Dendritic cell treated with granulocyte-macrophage colony-stimulating factor and Interleukin-4, amounts not matched to agents 40 ng/mL and 50 ng/mL, for 4 days (primary cell): ENCODE data around the gene LRRC70.
"Not testable (repeated sequence)": the region's sequence is repeated elsewhere in the genome, so short reads cannot be mapped to it uniquely, and the experiment has no call there.

ENCODE experiments used
- H3K27ac Mint-ChIP-seq: one replicate; pipeline ENCODE4 v1.8.0; 2022; ENCODE audit warnings: mild to moderate bottlenecking, mixed read lengths
- H3K27me3 Mint-ChIP-seq: one replicate; pipeline ENCODE4 v1.8.0; 2022; ENCODE audit warnings: mild to moderate bottlenecking, mixed read lengths
- H3K36me3 Mint-ChIP-seq: one replicate; pipeline ENCODE4 v1.8.0; 2022; ENCODE audit warnings: low read depth, mixed read lengths
- H3K4me1 Mint-ChIP-seq: one replicate; pipeline ENCODE4 v1.8.0; 2022; ENCODE audit warnings: low read depth, mixed read lengths
- H3K4me3 Mint-ChIP-seq: one replicate; pipeline ENCODE4 v1.8.0; 2022; ENCODE audit warnings: mild to moderate bottlenecking, moderate library complexity, mixed read lengths
- H3K9me3 Mint-ChIP-seq: one replicate; pipeline ENCODE4 v1.8.0; 2022; ENCODE audit warnings: mixed read lengths
- intact Hi-C: fragments of 100-400 bp; cut with micrococcal nuclease; formaldehyde crosslinking; loops from one replicate; pipeline ENCODE4 v1.15.0; 2022

Gene LRRC70

GRCh38 chr5:62564101-62564500 is 14.5 kb upstream of the LRRC70 start:
- intact Hi-C loops = loop anchor here (10.0 kb wide), 1 partner anchor 139 kb away; no protein-coding TSS in a partner anchor
- H3K27ac Mint-ChIP-seq = no peak overlapping the region
- no peaks in the 10 kb centered on the region for H3K4me1 Mint-ChIP-seq
- peaks cover 55% of the 10 kb centered on the region for H3K36me3 Mint-ChIP-seq
- H3K27me3 Mint-ChIP-seq = no peaks in the 10 kb centered on the region
- peaks cover 22% of the 10 kb centered on the region for H3K9me3 Mint-ChIP-seq
- H3K4me3 Mint-ChIP-seq = no peak overlapping the region

DNA sequence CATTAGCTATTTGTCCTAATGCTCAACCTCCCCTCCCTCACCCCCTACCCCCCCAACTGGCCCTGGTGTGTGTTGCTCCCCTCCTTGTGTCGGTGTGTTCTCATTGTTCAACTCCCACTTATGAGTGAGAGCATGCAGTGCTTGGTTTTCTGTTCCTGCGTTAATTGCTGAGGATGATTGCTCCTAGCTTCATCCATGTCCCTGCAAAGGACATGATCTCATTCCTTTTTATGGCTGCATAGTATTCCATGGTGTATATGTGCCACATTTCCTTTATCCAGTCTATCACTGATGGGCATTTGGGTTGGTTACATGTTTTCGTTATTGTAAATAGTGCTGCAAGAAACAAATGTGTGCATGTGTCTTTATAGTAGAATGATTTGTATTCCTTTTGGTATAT is 12.9 kb upstream of the LRRC70 start:
- Mint-ChIP-seq H3K36me3 (peaks cover 50% of the 10 kb centered on the region), H3K9me3 (peaks cover 22% of the 10 kb centered on the region)
- H3K27ac Mint-ChIP-seq, H3K27me3 Mint-ChIP-seq, H3K4me3 Mint-ChIP-seq, H3K4me1 Mint-ChIP-seq: not testable (repeated sequence)
- intact Hi-C loops = loop anchor here (10.0 kb wide), 1 partner anchor 141 kb away; no protein-coding TSS in a partner anchor

- Mint-ChIP-seq H3K27ac (no peak overlapping the region), H3K4me1 (no peaks in the 10 kb centered on the region), H3K27me3 (no peaks in the 10 kb centered on the region), H3K9me3 (peaks cover 22% of the 10 kb centered on the region), H3K4me3 (no peak overlapping the region), H3K36me3 (peaks cover 34% of the 10 kb centered on the region)
- intact Hi-C loops = loop anchor here (10.0 kb wide), 1 partner anchor 143 kb away; no protein-coding TSS in a partner anchor
Observed at GRCh38 chr5:62568143-62568542, 10.5 kb upstream of the LRRC70 start.

DNA sequence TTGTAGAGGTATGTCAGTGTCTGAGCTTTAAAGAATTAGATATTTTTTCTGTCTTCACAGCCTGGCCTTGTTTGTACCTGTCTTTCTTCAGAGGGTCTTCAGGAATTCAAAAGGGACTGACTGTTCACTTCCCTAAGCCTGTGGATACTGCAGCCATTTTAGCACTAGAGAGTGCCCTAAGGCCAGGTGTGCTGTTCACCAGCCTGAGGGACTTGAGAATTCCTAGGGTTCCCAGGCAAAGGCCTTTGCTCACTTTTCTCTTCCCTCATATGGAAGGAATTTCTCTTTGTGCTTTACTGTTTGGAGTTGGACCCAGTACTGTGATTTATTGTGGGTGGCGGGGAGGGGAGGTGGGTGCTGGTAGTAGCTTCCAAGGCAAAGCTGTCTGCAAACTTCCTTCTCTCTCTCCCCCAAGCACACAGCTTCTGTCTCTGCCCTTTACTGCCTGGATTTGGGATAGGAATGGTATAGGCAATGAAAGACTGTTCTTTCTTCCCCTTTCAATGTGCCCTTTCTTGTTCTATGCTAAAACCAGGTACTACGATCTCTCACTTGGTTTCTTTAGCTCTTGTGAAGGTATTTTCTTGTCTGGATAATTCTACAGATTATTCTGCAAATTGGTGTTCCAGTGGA is 9.7 kb upstream of the LRRC70 start:
- Mint-ChIP-seq H3K4me1 (peaks cover under 1% of the 10 kb centered on the region), H3K36me3 (peaks cover 34% of the 10 kb centered on the region), H3K27me3 (no peaks in the 10 kb centered on the region), H3K9me3 (peaks cover 22% of the 10 kb centered on the region), H3K27ac (no peak overlapping the region), H3K4me3 (no peak overlapping the region)
- intact Hi-C loops = loop anchor here (10.0 kb wide), 1 partner anchor 144 kb away; no protein-coding TSS in a partner anchor

- intact Hi-C loops = loop anchor here (10.0 kb wide), 1 partner anchor 145 kb away; no protein-coding TSS in a partner anchor
- H3K27ac Mint-ChIP-seq = no peak overlapping the region
Observed at GRCh38 chr5:62569470-62569869, 9.1 kb upstream of the LRRC70 start.

DNA sequence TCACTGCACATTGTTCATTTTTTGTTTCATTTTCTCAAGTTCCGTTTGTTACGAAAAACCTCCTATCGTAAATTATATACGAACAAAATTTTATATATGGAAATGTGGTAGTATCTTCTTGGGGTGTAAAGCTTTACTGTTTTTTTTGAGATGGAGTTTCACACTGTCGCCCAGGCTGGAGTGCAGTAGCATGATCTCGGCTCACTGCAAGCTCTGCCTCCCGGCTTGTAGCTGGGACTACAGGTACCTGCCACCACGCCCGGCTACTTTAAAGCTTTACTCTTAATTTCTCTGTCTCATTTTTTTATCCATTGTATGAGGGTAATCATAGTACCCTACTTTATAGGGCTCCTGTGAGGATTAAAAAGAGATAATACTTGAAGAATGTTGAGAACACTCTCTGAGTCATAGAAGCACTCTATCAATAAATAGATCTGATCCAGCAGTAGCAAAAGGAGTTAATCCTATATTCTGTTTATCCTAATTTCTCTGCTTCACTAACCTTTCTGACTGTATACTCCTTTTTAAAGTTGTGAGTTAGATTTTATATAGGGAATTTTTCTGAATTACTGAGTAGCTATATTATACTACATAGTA is 5.6 kb upstream of the LRRC70 start:
- H3K27me3 Mint-ChIP-seq = no peaks in the 10 kb centered on the region
- peaks cover 2% of the 10 kb centered on the region for H3K9me3 Mint-ChIP-seq
- H3K4me1 Mint-ChIP-seq = peaks cover 15% of the 10 kb centered on the region
- H3K36me3 Mint-ChIP-seq = peaks cover 10% of the 10 kb centered on the region
- intact Hi-C loops = no loop called here
- peak overlapping the region; percentile 61 for H3K4me3 Mint-ChIP-seq
- H3K27ac Mint-ChIP-seq = peak overlapping the region; percentile 30

More at GRCh38 chr5:62569470-62569869, 9.1 kb upstream of the LRRC70 start:
- H3K4me3 Mint-ChIP-seq = no peak overlapping the region
- no peaks in the 10 kb centered on the region for H3K27me3 Mint-ChIP-seq
- H3K36me3 Mint-ChIP-seq = peaks cover 34% of the 10 kb centered on the region
- peaks cover 6% of the 10 kb centered on the region for H3K4me1 Mint-ChIP-seq
- H3K9me3 Mint-ChIP-seq = peaks cover 22% of the 10 kb centered on the region

DNA sequence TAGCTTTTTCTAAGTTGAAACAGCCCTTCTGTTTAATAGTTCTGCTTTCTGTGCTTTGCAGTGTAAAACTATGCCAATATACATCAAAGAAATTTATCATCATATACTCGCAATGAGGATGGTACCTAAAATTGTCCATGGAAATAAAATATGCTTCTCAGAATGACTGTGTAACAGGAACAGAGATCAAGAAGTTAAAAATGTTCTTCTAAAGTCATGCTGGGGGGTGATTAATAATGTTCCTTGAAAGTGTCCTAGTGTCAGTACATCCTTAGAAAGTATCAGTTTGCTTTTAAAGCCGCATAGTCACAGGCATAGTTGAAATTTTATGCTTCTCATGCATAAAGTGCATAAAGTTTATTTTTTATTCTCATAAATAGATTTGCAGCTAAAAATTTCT is 4.0 kb upstream of the LRRC70 start:
- no peaks in the 10 kb centered on the region for H3K9me3 Mint-ChIP-seq
- intact Hi-C loops = no loop called here
- no peaks in the 10 kb centered on the region for H3K27me3 Mint-ChIP-seq
- no peak overlapping the region for H3K27ac Mint-ChIP-seq
- H3K4me3 Mint-ChIP-seq = no peak overlapping the region
- no peaks in the 10 kb centered on the region for H3K36me3 Mint-ChIP-seq
- H3K4me1 Mint-ChIP-seq = peaks cover 20% of the 10 kb centered on the region

DNA sequence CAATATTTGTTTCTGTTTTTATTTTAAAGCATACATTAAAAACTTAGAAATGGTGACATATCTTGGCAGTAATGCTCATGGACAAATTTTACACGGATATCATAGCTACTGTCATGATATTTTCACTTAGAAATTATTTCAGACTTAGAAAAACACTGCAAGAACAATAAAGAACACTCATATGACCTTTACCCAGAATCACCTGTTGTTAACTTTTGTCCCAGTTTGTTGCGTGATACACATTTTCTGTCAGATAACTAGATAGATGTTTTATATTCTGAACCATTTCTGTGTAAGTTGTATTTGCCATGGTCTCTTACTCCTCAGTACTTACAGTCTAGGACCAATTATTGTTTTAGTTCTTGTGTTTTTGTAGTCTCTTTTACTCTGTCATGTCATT is 3.6 kb upstream of the LRRC70 start:
- Mint-ChIP-seq H3K4me3 (no peak overlapping the region), H3K27ac (no peak overlapping the region), H3K9me3 (no peaks in the 10 kb centered on the region), H3K36me3 (no peaks in the 10 kb centered on the region), H3K4me1 (peaks cover 20% of the 10 kb centered on the region), H3K27me3 (no peaks in the 10 kb centered on the region)
- intact Hi-C loops = no loop called here

- Mint-ChIP-seq H3K36me3 (no peaks in the 10 kb centered on the region), H3K27me3 (no peaks in the 10 kb centered on the region), H3K4me1 (peaks cover 20% of the 10 kb centered on the region), H3K27ac (no peak overlapping the region), H3K4me3 (no peak overlapping the region), H3K9me3 (no peaks in the 10 kb centered on the region)
- intact Hi-C loops = no loop called here
Observed at GRCh38 chr5:62575489-62575888, 3.1 kb upstream of the LRRC70 start.

DNA sequence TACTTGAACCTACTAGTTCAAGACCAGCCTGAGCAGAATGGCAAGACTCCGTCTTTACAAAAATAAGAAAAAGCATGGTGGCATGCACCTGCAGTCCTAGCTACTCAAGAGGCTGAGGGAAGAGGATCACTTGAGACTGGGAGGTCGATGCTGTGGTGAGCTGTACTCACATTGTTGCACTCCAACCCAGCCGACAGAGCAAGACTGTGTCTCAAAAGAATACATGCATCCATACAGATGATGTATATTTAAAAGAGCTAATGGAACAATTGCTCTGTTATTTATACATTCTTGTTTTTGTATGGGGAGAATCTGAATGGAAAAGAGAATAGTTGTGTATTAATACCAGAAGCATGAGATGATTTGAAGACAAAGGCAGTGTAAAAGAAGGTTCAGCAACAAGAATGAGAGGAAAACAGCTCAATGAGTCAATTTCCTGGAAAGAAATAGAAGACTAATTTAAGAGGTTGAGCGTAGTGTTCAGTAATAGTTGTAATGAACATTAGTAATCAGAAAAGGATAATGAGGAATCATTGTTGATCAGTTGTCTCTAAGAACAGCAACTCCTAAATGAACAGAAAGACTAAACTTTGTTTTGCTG is 1.9 kb upstream of the LRRC70 start:
- Mint-ChIP-seq H3K27ac (no peak overlapping the region), H3K4me3 (no peak overlapping the region), H3K27me3 (no peaks in the 10 kb centered on the region), H3K4me1 (peaks cover 22% of the 10 kb centered on the region), H3K36me3 (no peaks in the 10 kb centered on the region), H3K9me3 (no peaks in the 10 kb centered on the region)
- intact Hi-C loops = no loop called here

DNA sequence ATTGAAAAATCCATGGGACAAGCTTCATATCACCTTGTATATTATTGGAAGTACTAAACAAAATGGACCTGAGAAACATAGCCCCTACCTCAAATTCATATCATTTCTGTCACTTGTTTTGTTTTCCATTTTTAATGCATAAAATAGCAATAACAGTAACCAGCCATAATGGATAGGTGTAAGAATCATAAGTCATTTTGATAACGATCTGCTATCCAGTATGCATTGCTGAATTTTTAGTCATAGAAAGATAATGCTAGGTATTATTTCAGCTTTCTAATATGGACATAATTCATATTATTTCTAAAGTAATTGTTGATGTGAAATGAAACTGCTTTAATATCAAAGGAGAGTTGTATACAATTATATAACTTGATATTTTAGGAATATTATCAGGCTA is 1.1 kb upstream of the LRRC70 start:
- Mint-ChIP-seq H3K36me3 (no peaks in the 10 kb centered on the region), H3K9me3 (no peaks in the 10 kb centered on the region), H3K27ac (no peak overlapping the region), H3K27me3 (no peaks in the 10 kb centered on the region), H3K4me1 (peaks cover 28% of the 10 kb centered on the region), H3K4me3 (no peak overlapping the region)
- intact Hi-C loops = no loop called here

- Mint-ChIP-seq H3K27me3 (no peaks in the 10 kb centered on the region), H3K4me1 (peaks cover 21% of the 10 kb centered on the region), H3K9me3 (no peaks in the 10 kb centered on the region), H3K27ac (no peak overlapping the region), H3K4me3 (no peak overlapping the region), H3K36me3 (no peaks in the 10 kb centered on the region)
- intact Hi-C loops = no loop called here
Observed at GRCh38 chr5:62579761-62580160, 1.1 kb downstream of the LRRC70 start.

DNA sequence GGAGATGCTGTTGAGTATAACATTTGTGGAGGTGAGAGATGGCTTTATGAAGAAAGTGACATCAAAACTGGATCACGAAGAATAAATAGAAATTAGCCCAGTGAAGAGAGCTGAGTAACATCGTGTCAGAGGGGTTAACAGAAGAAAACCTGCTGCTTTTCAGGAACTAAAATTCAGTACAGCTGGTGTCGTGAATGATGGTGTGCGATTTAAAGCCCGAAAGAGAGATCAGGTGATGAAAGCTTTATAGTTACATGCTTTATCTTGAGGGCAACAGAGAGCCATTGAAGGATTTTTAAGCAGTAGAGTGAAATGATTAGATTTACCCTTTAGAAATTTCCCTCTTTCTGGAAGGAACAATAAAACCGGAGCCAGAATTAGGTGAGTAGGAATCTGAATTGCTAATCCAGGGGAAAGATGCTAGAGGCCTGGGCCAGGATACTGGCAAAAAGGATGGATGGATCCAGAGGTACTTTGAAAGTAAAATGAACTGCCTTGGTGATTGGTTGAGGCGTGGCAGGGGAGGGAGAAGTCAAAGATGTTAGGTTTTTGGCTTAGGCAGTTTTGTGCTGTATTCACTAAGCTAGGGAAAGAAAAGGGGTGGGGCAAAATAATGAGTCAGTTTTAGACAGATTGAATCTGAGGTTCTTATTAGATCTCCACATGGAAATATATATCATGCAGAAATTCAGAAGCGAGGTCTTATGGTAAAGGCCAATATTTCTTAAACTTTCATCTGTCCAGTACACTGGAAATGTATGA is 3.4 kb downstream of the LRRC70 start:
- Mint-ChIP-seq H3K27me3 (no peaks in the 10 kb centered on the region), H3K27ac (no peak overlapping the region), H3K4me1 (peaks cover 23% of the 10 kb centered on the region), H3K4me3 (no peak overlapping the region), H3K9me3 (no peaks in the 10 kb centered on the region), H3K36me3 (no peaks in the 10 kb centered on the region)
- intact Hi-C loops = no loop called here

GRCh38 chr5:62584391-62584790 is 5.8 kb downstream of the LRRC70 start:
- peaks cover 18% of the 10 kb centered on the region for H3K4me1 Mint-ChIP-seq
- H3K36me3 Mint-ChIP-seq = peaks cover 17% of the 10 kb centered on the region
- intact Hi-C loops = no loop called here
- H3K27me3 Mint-ChIP-seq = no peaks in the 10 kb centered on the region
- no peak overlapping the region for H3K27ac Mint-ChIP-seq
- peaks cover 5% of the 10 kb centered on the region for H3K9me3 Mint-ChIP-seq
- no peak overlapping the region for H3K4me3 Mint-ChIP-seq
